GM19397 (cell line): ENCODE measurements around the gene LARP7.
A peak's percentile ranks its signal among the peaks of the same experiment; 100 is the strongest.
"Not testable (repeated sequence)": the region's sequence is repeated elsewhere in the genome, so short reads cannot be mapped to it uniquely, and the experiment has no call there.

Experiments used
- ATAC-seq: cut with Tn5 transposase; IDR thresholded peaks from one replicate; pipeline ENCODE4 v1.9.1; 2021; ENCODE audit warnings: mild to moderate bottlenecking, moderate library complexity; ENCODE audit not compliant: unreplicated experiment

LARP7 gene

DNA sequence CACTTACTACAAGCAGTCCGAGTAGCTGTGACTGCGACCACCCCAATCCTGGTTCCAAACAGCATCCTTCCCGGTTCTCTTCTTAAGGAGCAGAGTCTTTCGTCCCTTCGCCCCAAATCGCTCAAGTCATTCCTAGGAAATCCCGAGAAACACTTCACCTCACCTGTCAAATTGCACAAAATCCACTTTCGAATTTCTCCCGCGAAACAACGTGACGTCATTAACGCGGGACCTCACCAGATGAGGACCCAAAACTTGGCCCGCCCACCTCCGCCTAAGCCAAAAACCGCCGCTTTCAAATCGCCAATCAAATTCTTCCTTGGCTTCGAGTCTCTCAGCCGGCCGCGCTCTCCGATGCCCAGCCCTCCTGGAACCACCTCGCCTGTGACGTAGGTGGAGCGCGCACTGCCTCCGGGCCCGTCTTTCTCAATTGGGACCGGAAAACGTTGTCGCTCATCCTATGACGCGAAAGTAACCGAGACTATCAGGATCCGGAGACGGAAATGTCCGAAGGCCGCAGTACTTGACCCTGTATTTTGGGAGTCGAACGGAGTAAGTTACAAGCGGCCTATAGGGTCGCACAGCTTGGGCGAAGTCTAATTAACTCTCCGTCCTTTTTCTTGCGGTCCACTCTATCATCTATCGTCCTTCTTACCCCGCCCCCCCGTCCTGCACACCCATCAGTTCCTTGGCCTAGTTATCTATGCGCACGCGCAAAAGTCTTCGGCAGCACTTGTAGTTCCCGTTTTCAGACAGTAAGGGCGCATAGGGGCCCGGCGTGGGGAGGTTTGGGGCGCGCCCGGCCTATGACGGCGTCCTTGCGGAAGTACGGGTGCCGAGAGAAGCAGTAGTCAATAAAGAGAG lies at the start of gene LARP7, which contains the start of gene ZGRF1:
Gene LARP7, plus strand, starts transcription at position 456 of the 864 bp plus-strand sequence. CDS start 7,527 bp downstream, outside the sequence.
Gene ZGRF1, minus strand, starts transcription at position 222 of the 864 bp plus-strand sequence. CDS start 3,733 bp downstream, outside the sequence.
- ATAC-seq: peak; percentile 89

DNA sequence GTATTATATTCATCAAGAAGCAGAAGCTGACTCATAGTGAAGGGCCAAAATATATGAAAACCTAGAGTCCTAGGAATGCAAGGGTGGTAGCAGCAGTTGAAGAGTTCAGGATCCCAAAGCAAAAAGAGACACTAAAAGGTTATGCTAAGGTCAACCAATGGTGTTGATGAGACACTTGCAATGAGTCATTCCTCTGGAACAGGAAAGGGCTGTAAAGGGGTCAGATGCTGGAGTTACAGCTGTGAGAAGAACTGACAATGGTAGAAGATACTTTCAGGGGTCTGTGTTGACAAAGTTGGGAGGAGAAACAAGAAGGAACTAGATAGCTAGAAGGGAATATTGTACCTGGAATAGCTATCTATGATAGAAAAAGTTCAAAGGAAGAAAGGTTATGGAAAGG lies 47.7 kb upstream of the LARP7 start:
- no peak for ATAC-seq

DNA sequence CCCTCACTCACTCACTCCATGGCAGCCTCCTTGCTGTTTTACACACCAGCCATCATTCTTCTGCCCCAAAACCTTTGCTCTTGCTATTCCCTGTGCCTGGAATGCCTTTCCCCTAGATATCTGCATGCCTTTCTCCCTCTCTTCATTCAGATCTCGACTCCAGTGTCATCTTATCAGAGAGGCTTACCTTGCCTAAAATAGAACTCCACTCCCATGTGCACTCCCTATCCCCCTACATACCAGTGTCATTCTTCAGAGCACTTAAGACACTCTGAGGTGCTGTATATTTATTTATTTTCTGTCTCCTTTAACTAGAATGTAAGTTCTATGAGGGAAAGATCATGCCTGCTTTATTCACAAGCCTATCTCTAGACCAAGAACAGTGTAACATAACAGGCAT lies 45.4 kb upstream of the LARP7 start:
- no peak for ATAC-seq

DNA sequence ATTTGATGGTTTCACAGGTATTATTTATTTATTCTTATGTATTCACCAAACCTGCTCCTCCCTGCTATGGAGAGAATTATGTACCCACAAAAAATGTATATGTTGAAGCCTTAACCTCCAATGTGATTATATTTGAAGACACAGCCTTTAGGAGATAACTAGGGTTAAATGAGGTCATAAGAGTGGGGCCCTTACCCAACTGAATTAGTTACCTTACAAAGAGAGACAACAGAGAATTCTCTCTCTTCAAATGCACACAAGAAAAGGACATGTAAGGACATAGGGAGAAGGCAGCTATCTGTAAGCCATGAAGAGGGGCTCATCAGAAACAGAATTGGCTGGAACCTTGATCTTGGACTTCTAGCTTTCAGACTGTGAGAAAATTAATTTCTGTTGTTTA lies 44.2 kb upstream of the LARP7 start:
- ATAC-seq: no peak

DNA sequence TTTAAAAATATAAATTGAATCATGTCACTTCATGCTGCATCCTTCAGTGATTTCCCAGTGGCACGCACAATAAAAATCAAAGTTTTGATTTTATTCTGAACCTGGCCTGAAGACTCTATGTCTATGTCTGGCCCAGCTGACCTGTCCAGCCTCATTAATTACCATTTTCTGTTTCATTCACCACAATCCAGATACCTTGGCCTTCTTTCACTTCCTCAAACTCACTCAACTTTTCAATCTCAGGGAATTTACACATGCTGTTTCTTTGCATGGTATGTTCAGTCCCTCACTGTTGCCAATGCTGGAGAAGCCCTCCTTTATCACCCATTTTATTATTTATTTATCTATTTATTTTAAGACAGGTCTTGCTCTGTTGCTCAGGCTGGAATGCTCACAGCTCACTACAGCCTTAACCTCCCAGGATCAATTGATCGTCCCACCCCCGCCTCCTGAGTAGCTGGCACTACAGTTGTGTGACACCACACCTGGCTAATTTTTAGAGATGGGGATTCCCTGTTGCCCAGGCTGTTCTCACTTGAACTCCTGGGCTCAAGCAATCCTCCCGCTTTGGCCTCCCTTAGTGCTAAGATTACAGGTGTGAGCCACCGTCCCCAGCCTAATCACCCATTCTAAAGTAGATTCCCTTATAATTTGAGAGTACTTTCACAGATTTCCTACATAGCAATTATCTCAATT lies 43.4 kb upstream of the LARP7 start:
- ATAC-seq: peak; percentile 63

DNA sequence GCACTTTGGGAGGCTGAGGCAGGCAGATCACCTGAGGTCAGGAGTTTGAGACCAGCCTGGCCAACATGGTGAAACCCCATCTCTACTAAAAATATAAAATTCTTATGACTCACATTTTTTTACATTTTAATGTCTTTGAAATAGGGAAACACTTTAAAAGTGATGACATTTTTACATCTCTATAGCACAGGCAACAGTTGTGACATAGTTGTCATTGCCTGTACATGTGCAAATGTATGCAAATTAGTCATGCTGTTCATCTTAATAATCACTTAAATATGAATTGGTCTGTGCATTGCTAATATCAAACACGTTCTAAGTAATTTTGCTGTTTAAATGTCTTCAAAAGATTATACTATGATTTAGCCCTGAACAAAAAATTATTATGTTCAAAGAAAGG lies 42.0 kb upstream of the LARP7 start:
- no peak for ATAC-seq

DNA sequence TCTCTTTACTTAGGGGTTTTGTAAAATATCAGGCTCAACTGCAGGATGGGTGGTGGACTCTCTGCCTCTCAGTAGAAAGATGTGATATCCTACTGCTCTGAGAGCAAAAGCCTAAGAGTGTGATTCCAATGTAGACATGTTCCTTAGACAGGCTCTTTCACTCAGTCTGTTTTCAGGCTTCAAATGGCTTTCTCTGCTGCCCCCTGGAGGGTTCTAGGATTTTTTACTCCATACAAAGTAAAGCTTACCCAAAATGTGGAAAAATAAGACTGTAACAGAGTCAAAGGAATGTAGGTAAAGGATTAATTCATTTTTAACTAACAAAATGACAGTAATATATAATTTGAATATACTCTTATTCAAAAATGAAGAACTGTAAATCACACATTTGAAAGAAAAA lies 32.4 kb upstream of the LARP7 start:
- ATAC-seq: no peak

DNA sequence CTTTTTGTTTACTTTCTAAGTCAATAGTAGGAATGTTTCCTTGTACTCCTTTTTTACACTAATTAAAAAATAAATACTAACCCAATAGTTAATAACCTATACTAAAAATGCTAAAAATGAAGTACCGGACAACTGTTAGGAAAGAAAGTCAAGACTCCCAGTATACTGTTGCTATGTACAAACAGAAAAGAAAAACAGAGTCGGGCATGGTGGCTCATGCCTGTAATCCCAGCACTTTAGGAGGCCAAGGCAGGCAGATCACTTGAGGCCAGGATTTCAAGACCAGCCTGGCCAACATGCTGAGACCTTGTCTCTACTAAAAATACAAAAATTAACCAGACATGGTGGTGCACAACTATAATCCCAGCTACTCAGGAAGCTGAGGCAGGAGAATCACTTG lies 24.1 kb upstream of the LARP7 start:
- not testable (repeated sequence) for ATAC-seq

DNA sequence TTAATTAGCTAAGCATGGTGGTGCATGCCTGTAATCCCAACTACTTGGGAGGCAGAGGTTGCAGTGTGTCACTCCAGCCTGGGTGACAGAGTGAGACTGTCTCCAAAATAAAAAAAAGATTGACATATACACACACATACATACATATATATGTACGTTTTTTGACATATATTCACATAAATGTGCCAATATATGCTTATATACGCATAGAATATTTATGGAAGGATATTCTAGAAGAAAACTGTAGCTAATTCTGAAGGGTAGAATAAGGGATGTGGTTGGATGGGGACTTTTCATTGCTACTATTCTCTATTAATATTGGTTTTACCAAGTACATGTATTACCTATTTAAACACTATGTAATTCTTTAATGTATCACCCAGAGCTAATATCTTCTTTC lies 20.0 kb upstream of the LARP7 start:
- no peak for ATAC-seq

DNA sequence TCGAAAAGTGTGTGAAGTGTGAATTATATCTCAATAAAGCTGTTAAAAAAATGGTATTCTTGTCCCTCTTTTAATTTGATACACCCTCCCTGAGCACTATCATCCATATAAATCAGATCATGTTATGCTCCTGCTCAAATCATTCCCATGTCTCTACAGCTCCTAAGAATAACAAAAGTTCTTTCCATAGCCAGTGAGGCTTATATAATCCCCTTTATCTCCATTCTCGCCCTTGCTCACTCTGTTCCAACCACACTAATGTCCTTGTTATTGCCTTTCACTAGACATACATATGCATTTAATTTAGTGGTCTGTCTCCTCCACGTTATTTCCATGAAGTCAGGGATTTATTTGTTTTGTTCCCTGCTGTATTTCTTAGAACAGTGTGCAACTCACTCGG lies 10.7 kb upstream of the LARP7 start:
- ATAC-seq: no peak

DNA sequence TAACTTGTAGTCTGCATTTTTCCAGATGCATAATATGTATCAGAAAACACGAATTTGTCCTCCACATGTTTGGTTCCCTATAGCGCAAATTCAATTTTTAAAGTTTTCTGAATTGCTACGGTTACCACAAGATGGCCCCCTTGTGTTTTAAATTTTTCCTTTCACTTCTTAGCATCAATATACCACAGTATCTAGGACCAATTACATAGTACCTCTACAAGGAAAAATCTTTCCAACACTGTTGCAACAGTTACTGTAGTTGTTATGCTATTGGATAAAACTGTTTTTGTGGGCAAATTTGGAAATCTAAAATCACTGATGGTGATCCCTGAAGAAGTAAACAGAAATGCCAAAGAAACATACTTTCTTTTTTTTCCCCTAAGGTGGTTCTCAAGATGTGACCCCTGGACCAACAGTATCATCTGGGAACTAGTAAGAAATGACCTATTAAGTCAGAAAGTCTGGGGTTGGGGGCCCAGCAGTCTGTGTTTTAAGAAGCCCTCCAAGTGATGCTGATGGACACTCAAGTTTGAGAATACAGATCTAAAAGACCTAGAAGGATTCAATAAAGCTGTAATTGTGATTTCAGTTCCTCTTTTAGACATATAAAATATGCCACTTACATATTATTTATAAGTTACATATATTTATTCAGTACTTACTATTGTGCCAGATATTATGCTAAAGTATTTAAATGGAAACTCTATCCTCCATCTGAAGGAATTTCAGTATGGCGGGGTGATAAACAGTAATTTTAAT lies 3.3 kb upstream of the LARP7 start:
- no peak for ATAC-seq

DNA sequence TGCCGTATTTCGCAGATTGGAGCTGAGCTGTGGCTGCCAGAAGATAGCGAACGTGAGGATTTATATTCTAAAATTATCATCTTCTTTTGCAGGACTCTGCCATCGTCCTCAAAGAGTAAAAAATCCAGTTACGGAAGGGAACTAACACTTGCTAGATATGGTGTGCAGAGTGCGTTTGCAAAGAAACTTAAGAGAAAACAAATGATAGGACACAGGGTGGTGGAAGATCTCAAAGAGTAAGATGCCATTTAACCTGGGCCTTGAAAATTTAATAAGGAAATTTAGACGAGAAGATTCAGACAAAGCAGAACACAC lies 566 bp downstream of the LARP7 start:
- no peak for ATAC-seq

DNA sequence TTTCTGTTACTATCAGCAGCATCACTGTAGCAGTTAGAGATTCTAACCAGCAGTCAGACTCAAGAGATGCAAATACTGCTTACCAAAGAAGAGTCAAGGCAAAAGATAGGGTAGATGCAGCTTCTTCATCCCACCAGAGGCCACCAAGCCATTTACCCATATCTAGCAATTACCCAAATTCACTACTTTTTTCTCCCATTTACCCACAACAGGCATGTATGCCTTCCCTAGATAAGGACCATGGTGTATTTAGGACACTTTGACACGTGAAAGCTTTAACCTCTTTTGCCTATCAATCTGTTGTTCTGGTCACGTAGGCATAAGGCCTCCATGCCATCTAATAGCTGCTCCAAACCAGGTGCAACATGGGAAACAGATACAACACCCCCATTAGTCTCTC lies 5.6 kb downstream of the LARP7 start:
- ATAC-seq: no peak

DNA sequence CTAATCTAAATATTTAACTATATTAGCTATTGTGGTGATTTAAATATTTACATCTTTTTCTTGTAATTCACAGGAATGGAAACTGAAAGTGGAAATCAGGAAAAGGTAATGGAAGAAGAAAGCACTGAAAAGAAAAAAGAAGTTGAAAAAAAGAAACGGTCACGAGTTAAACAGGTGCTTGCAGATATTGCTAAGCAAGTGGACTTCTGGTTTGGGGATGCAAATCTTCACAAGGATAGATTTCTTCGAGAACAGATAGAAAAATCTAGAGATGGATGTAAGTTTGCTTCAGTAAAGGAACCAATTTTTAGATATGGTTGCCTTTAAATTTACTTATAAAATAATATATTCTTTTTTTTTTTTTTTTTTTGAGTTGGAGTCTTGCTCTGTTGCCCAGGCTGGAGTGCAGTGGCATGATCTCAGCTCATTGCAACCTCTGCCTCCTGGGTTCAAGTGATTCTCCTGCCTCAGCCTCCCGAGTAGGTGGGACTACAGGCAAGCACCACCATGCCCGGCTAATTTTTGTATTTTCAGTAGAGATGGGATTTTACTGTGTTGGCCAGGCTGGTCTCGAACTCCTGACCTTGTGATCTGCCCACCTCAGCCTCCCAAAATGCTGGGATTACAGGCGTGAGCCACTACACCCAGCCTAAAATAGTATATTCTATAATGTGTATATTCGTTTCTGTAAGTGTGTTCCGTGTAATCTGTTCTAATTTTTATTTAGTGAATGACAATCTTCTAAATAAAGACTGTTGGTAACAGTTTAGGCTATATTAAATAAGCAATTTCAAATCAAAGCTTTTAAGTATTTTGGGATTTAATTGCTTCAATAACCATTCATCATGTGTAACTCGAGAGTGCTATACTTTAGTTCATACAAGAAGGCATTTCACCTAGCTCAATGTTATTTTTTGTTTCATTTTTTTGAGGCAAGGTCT lies 7.9 kb downstream of the LARP7 start:
- not testable (repeated sequence) for ATAC-seq

DNA sequence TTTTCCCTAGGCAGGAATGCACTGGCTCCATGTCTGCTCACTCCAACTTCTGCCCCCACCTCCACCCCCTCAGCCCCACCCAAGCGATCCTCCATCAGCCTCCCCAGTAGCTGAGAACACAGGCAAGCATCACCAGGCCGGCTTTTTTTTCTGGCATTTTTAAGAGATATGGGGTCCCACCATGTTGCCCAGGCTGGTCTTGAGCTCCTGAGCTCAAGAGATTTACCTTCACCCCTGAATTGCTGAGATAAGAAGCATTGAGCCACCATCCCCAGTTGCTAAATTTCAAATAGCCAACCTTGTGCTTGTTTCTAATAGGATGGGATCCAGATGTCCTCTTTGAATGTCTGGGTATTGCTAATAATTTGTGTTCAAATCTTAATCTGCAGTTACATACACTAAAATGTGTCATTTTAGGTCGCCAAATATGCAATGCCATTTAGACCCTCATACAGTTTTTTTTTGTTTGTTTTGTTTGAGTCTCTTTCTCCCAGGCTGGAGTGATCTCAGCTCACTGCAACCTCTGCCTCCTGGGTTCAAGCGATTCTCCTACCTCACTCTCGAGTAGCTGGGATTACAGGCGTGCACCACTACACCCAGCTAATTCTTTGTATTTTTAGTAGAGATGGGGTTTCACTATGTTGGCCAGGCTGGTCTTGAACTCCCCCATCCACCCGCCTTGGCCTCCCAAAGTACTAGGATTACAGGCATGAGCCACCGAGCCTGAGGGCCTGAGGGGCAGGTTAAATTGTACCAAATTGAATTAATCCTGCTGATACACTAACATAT lies 8.8 kb downstream of the LARP7 start:
- ATAC-seq: no peak

DNA sequence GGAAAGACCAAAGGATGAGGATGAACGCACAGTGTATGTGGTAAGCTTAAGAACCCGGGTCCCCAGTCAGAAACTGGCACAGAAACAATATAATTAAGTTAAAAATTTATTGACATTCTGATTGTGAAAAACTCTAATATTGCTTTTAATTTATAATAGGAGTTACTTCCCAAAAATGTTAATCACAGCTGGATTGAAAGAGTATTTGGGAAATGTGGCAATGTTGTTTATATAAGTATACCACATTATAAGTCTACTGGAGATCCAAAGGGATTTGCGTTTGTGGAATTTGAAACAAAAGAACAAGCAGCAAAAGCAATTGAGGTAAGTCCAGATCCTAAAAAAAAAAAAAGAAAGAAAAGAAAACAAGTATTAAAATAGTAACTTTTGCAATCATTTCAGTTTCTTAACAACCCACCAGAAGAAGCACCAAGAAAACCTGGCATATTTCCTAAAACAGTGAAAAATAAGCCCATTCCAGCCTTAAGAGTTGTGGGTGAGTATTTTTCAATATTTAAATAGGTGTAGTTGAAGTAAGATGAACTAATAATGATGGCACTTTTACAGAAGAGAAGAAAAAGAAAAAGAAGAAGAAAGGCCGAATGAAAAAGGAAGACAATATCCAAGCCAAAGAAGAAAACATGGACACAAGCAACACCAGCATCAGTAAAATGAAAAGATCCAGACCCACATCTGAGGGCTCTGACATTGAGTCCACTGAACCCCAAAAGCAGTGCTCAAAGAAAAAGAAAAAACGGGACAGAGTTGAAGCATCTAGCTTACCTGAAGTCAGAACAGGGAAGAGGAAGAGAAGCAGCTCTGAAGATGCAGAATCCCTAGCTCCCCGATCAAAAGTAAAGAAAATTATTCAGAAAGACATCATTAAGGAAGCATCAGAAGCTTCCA lies 9.9 kb downstream of the LARP7 start:
- ATAC-seq: no peak

DNA sequence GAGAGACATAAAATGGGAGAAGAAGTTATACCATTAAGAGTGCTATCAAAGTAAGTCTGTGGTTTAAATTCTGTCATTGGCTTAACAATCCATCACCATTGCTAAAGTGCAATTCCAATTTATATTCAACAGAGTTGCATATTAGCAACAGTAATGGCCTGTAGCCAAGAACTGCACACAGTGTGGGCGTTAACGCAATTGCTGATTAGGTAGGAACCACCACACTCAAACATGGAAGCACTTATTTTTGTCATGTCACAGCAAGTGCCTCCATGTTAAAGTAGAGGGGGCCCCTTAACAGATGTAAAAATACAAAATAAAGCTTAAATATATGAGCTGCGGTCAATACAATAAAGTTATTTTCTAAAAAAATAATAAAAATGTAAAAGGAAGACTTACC lies 10.8 kb downstream of the LARP7 start:
- ATAC-seq: no peak

DNA sequence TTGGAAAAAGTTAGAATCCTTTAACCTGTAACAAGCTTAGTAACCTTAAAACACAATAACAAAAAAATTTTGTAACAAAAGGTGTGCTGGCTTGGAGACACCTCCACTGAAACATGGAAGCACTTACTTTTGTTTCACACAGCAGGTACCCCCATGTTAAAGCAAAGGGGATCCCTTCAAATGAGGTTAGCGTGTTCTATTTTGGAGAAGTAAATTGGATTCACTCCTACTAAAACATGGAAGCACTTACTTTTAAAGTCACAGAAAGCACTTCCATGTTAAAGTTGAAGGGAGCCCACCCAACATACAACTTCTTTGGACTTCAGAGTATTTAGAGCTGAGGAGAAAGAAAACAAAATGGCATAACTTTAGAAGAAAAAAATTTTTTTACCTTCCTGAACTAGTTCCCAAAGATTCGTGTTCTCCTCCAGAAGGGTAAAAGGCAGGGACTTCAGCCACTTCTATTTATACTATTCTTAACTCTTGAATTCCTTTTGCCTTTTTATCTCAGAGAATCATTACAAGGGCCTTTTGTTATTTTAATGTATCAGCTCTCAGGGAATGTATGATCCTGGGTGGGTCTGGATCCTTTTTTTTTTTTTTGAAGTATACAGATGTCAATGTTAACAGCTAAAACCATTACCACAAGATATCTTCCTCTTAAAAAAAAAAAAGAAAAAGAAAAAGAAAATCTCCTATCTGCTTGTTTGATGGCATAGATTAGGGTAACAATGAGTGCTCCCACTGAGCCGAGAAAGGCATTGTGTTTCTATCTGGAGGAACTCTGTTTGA lies 11.5 kb downstream of the LARP7 start:
- ATAC-seq: no peak
